BLaER1 treated with 17β-estradiol and CSF1 and Interleukin-3, amounts not matched to agents 10 nM and 100 nM (cell line): Measurements from ENCODE around the gene INPP4A.

Source experiments
- H3K27ac ChIP-seq, 11 experiments: shearing (Covaris generic); formaldehyde crosslinking; 2 replicates each; pipeline ENCODE4 v1.8.1; 2022
- H3K27me3 ChIP-seq, 11 experiments: shearing (Covaris generic); formaldehyde crosslinking; 2 replicates each; pipeline ENCODE4 v1.8.1; 2022
- H3K36me3 ChIP-seq, 11 experiments: shearing (Covaris generic); formaldehyde crosslinking; 2 replicates each; pipeline ENCODE4 v1.8.1; 2022
- H3K4me1 ChIP-seq, 10 experiments: shearing (Covaris generic); formaldehyde crosslinking; 2 replicates each; pipeline ENCODE4 v1.8.1; 2022
- H3K4me2 ChIP-seq, 11 experiments: shearing (Covaris generic); formaldehyde crosslinking; 2 replicates each; pipeline ENCODE4 v1.8.1; 2022
- H3K4me3 ChIP-seq, 10 experiments: shearing (Covaris generic); formaldehyde crosslinking; 2 replicates each; pipeline ENCODE4 v1.8.1; 2022
- H3K9ac ChIP-seq, 11 experiments: shearing (Covaris generic); formaldehyde crosslinking; 2 replicates each; pipeline ENCODE4 v1.8.1; 2022
- H3K9me3 ChIP-seq, 11 experiments: shearing (Covaris generic); formaldehyde crosslinking; replicated peaks in 1 of 11; 2 replicates each; pipeline ENCODE4 v1.8.1; 2022
- H4K20me1 ChIP-seq, 11 experiments: shearing (Covaris generic); formaldehyde crosslinking; 2 replicates each; pipeline ENCODE4 v1.8.1; 2022
- Cebpa-rat ChIP-seq, 11 experiments: shearing (Covaris generic); IDR thresholded peaks; 2 replicates each; pipeline ENCODE4 v1.8.1; 2022

Gene INPP4A

DNA sequence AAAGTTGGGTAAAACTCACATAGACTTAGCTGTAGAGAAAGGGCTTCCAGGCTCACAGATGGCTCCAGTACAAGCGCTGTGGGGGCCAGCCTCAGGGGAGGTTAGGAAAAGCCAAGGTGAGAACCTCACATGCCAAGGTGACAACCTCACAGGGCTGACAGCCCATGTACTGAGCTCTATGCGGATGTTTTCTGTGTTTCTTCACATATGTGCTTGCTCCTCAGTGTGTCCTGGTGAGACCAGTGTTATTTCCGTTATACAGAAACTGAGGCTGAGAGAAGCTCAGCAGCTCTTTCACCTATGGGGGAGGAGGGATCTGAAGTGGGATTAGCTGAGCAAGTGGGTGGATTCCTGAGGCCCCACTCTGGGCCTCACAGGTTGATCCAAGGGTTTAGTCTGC is 67.3 kb downstream of the INPP4A start:
- Histone ChIP-seq H3K36me3 (peaks cover 0 to 8% (median 0%) of the 10 kb centered on the region in 11 experiments; a peak in 2 of 22 replicates), H3K9me3 (no peaks in the 10 kb centered on the region), H3K4me1 (peaks cover 6 to 58% (median 27%) of the 10 kb centered on the region in 10 experiments; a peak in 16 of 20 replicates), H3K9ac (no peak overlapping the region), H3K4me3 (no peak overlapping the region), H3K27ac (no peak overlapping the region), H3K27me3 (no peaks in the 10 kb centered on the region), H3K4me2 (no peak overlapping the region), H4K20me1 (peaks cover 0 to 57% (median 0%) of the 10 kb centered on the region in 11 experiments; a peak in 4 of 22 replicates)
- TF ChIP-seq Cebpa-rat (IDR thresholded peaks at IDR 0.05): no peak

DNA sequence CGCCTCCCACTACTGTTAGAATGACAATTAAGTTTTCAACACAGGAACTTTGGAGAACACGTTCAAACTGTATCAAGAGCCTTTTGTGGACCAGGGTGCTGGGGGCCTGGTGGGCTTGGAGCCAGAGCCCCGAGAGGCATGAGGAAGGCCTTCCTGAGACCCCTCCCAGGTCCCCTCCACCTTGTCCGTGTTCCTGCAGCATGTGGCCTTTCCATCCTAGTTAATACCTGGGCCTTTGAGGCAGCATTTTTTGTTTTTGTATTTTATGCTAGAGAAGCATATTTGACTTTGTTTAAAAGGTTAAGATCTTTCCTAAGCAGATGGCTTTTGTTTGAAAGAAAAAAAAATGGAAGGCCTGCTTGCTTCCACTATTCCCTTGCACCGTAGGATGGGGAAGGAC is 68.0 kb downstream of the INPP4A start:
- Histone ChIP-seq H3K27me3 (no peaks in the 10 kb centered on the region), H3K9me3 (no peaks in the 10 kb centered on the region), H3K4me2 (peak overlapping the region in 1 of 11 experiments; percentile 11; a peak in 1 of 22 replicates), H3K4me3 (no peak overlapping the region), H3K27ac (no peak overlapping the region), H4K20me1 (peaks cover 0 to 58% (median 0%) of the 10 kb centered on the region in 11 experiments; a peak in 5 of 22 replicates), H3K4me1 (peaks cover 6 to 57% (median 25%) of the 10 kb centered on the region in 10 experiments; a peak in 16 of 20 replicates), H3K9ac (no peak overlapping the region), H3K36me3 (peaks cover 0 to 8% (median 0%) of the 10 kb centered on the region in 11 experiments; a peak in 1 of 22 replicates)
- no peak for TF ChIP-seq Cebpa-rat (IDR thresholded peaks at IDR 0.05)

DNA sequence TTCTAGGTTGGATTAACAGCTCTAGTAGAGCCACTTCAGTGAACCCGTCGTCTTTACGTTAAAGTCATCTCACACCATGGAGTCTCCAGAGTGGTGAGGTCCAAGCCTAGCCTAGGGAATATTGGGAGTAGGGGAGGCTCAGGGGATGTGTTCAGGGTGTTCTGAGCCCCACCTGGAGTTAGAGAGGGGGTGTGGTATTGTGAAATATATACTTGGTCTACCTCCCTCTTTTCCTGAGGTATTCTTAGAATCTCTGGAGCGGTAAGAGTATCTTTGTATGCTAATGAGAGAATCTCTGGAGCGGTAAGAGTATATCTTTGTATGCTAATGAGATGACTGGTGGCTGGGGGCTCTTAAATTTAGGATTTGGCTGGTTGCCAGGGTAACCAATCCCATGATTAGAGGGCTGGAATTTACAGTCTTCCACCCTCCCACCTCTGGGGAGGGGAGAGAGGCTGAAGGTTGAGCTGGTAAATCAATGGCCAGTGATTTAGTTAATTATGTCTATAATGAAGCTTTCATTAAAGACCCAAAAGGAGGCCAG is 69.5 kb downstream of the INPP4A start:
- Histone ChIP-seq H3K4me1 (peaks cover 6 to 50% (median 12%) of the 10 kb centered on the region in 10 experiments; a peak in 16 of 20 replicates), H3K4me3 (no peak overlapping the region), H3K27ac (peak overlapping the region in 2 of 11 experiments; percentile 13 to 45; a peak in 1 of 22 replicates), H4K20me1 (peaks cover 0 to 59% (median 7%) of the 10 kb centered on the region in 11 experiments; a peak in 12 of 22 replicates), H3K9me3 (no peaks in the 10 kb centered on the region), H3K36me3 (peaks cover 0 to 17% (median 1%) of the 10 kb centered on the region in 11 experiments; a peak in 5 of 22 replicates), H3K9ac (no peak overlapping the region), H3K27me3 (no peaks in the 10 kb centered on the region), H3K4me2 (peak overlapping the region in 5 of 11 experiments; percentile 24 to 59 (median 51); a peak in 5 of 22 replicates)
- TF ChIP-seq Cebpa-rat (IDR thresholded peaks at IDR 0.05): peak in 3 of 11 experiments; percentile 8 to 42 (median 35); a peak in 2 of 22 replicates

DNA sequence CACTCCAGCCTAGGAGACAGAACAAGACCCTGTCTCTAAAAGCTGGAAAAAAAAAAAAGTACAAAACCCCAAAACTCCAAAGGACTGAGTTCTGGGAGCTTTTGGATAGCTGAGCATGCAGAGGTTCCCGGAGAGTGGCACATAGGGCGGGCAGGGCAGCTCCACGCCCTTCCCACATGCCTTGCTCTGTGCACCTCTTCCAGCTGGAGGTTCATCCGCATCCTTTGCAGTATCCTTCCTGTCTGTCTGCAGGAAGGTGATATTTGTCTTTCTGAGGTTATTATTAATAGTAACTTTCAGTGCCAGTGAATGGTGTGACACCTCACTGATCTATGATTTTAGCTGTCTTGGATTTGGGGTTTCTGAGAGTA is 70.2 kb downstream of the INPP4A start:
- peaks cover 3 to 24% (median 8%) of the 10 kb centered on the region in 11 experiments; a peak in 13 of 22 replicates for H3K36me3 ChIP-seq
- H3K27ac ChIP-seq: peak overlapping the region in 6 of 11 experiments; percentile 8 to 52 (median 32); a peak in 9 of 22 replicates
- H4K20me1 ChIP-seq: peaks cover 0 to 56% (median 7%) of the 10 kb centered on the region in 11 experiments; a peak in 12 of 22 replicates
- TF ChIP-seq Cebpa-rat (IDR thresholded peaks at IDR 0.05): no peak
- H3K4me3 ChIP-seq: no peak overlapping the region
- peak overlapping the region in 1 of 11 experiments; percentile 40; a peak in 1 of 22 replicates for H3K9ac ChIP-seq
- H3K27me3 ChIP-seq: no peaks in the 10 kb centered on the region
- peak overlapping the region in 10 of 11 experiments; percentile 1 to 59 (median 42); a peak in 15 of 22 replicates for H3K4me2 ChIP-seq
- peaks cover 6 to 43% (median 11%) of the 10 kb centered on the region in 10 experiments; a peak in 16 of 20 replicates for H3K4me1 ChIP-seq
- H3K9me3 ChIP-seq: no peaks in the 10 kb centered on the region

DNA sequence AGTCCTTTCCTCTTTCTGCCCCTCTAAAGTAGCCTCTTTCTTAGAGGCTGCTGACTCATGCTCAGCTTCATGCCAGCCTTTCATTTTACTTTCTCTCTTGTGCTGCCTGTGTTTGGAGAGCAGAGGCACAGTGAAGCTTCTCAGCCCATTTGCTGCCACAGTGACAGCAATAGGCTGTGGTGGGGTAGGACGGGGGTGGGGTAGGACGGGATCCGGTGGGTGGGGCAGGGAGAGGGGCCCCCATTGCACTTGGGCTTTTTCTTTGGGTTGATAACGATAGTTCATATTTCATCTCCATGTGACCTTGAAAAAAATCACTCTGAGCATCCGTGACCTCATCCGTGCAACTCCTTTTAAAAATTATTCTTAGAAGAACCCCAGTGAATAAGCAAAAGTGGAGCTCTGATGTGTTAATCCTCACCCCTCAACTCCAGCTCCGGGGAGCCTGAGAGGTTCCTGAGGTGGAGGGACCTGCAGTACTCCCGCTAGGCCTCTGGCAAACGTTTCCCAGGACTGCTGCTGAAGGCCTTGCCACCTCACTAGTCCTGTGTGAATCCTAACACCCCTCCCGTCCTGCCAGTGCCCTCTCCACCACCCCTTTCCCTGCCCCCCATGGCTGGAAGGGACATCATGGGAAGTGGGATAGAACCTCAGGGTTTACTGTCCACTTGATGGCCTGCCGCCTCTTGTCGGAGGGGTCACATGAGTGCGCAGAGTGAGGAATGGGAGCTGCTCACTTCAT is 70.8 kb downstream of the INPP4A start:
- Histone ChIP-seq H3K4me1 (peaks cover 6 to 37% (median 11%) of the 10 kb centered on the region in 10 experiments; a peak in 16 of 20 replicates), H3K4me2 (peak overlapping the region in 10 of 11 experiments; percentile 1 to 59 (median 42); a peak in 13 of 22 replicates)

DNA sequence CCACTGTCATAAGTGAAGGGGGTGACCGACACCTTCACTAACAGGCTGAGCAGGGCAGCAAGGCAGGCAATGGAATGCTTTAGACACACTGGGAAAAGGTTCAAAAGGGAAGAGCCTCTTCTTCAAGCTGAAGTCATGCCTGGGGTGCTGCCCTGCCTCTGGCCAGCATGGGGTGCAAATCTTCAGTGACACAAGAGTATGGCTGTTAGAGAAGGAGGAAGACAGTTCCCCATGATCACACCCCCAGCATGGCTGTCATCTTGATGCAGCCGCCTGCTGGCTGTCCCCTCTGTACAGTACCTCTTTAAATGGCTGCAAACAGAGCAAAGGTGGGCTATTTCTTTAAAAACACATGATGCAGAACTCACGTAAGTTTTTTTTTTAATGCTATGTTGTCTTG is 71.9 kb downstream of the INPP4A start:
- no peak for TF ChIP-seq Cebpa-rat (IDR thresholded peaks at IDR 0.05)
- Histone ChIP-seq H3K9me3 (no peaks in the 10 kb centered on the region), H4K20me1 (peaks cover 0 to 48% (median 7%) of the 10 kb centered on the region in 11 experiments; a peak in 12 of 22 replicates), H3K4me3 (no peak overlapping the region), H3K4me2 (peak overlapping the region in 1 of 11 experiments; percentile 13; a peak in 1 of 22 replicates), H3K9ac (no peak overlapping the region), H3K4me1 (peaks cover 6 to 37% (median 11%) of the 10 kb centered on the region in 10 experiments; a peak in 16 of 20 replicates), H3K36me3 (peaks cover 16 to 38% (median 22%) of the 10 kb centered on the region in 11 experiments; a peak in 18 of 22 replicates), H3K27me3 (no peaks in the 10 kb centered on the region), H3K27ac (no peak overlapping the region)

More for the DNA sequence above, 70.8 kb downstream of the INPP4A start:
- Histone ChIP-seq H3K9ac (peak overlapping the region in 1 of 11 experiments; percentile 40; a peak in 3 of 22 replicates), H3K4me3 (no peak overlapping the region), H4K20me1 (peaks cover 0 to 56% (median 7%) of the 10 kb centered on the region in 11 experiments; a peak in 12 of 22 replicates), H3K9me3 (no peaks in the 10 kb centered on the region), H3K36me3 (peaks cover 8 to 29% (median 13%) of the 10 kb centered on the region in 11 experiments; a peak in 13 of 22 replicates), H3K27ac (peak overlapping the region in 6 of 11 experiments; percentile 25 to 52 (median 32); a peak in 12 of 22 replicates), H3K27me3 (no peaks in the 10 kb centered on the region)
- TF ChIP-seq Cebpa-rat (IDR thresholded peaks at IDR 0.05): no peak

DNA sequence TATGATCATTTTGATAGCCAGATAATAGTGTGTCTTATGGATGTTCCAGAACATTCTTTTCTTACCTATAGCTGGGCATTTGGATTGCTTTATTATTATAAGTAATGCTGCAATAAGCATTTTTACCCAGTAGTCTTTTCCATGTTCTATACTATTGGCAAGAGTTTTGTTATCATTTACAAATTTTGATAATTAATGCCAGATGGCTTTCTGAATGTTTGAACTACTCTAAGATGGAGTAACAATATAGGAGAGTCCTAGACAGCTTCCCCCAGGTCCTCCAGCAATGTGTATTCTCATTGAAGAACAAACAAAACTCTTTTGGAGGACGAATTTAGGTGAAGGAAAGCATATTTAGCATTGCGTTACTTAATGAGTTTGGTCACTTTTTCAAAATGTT is 73.0 kb downstream of the INPP4A start:
- peaks cover 17 to 39% (median 24%) of the 10 kb centered on the region in 11 experiments; a peak in 18 of 22 replicates for H3K36me3 ChIP-seq
- no peak overlapping the region for H3K27ac ChIP-seq
- TF ChIP-seq Cebpa-rat (IDR thresholded peaks at IDR 0.05): no peak
- no peaks in the 10 kb centered on the region for H3K9me3 ChIP-seq
- no peak overlapping the region for H3K4me2 ChIP-seq
- H4K20me1 ChIP-seq: peaks cover 0 to 44% (median 7%) of the 10 kb centered on the region in 11 experiments; a peak in 12 of 22 replicates
- no peaks in the 10 kb centered on the region for H3K27me3 ChIP-seq
- no peak overlapping the region for H3K4me3 ChIP-seq
- H3K4me1 ChIP-seq: peaks cover 6 to 40% (median 11%) of the 10 kb centered on the region in 10 experiments; a peak in 16 of 20 replicates
- H3K9ac ChIP-seq: no peak overlapping the region

DNA sequence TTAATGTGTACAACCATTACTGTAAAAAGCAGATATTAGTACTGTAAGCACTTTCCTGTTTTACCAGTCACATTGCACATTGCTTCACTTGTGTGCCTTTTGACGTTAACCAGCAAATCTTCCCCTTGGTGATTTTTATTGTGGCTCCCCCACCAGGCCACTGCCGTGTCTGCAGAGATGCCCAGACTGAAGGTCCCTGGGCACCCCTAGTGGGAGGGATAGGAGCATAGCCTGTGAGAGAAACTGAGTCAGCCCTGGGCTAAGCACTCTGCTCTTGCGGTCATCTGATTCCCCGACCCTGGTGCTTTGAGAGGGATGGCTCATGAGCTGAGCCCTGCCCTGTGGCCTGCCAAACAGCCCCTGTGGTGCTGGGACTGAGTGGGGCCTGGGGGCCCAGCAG is 73.4 kb downstream of the INPP4A start:
- Histone ChIP-seq H3K4me3 (no peak overlapping the region), H3K36me3 (peaks cover 17 to 42% (median 24%) of the 10 kb centered on the region in 11 experiments; a peak in 18 of 22 replicates), H3K27ac (no peak overlapping the region), H4K20me1 (peaks cover 0 to 40% (median 7%) of the 10 kb centered on the region in 11 experiments; a peak in 12 of 22 replicates), H3K4me2 (no peak overlapping the region), H3K9me3 (no peaks in the 10 kb centered on the region), H3K4me1 (peaks cover 6 to 45% (median 11%) of the 10 kb centered on the region in 10 experiments; a peak in 16 of 20 replicates), H3K9ac (no peak overlapping the region), H3K27me3 (no peaks in the 10 kb centered on the region)
- no peak for TF ChIP-seq Cebpa-rat (IDR thresholded peaks at IDR 0.05)
